Measurements from ENCODE around the gene MCF2L.

Gene MCF2L

GRCh38 chr13:113014752-113015745, 46.0 kb downstream of the MCF2L start:
- Mint-ChIP-seq H3K27me3 (ENCODE audit: low read depth) (no peaks in the 10 kb centered on the region), H3K27ac (no peak overlapping the region), H3K9me3 (peaks cover 4% of the 10 kb centered on the region), H3K4me1 (ENCODE audit: low read depth) (peaks cover 2% of the 10 kb centered on the region), H3K36me3 (ENCODE audit: low read depth) (peaks cover 2% of the 10 kb centered on the region), H3K4me3 (no peak overlapping the region)

DNA sequence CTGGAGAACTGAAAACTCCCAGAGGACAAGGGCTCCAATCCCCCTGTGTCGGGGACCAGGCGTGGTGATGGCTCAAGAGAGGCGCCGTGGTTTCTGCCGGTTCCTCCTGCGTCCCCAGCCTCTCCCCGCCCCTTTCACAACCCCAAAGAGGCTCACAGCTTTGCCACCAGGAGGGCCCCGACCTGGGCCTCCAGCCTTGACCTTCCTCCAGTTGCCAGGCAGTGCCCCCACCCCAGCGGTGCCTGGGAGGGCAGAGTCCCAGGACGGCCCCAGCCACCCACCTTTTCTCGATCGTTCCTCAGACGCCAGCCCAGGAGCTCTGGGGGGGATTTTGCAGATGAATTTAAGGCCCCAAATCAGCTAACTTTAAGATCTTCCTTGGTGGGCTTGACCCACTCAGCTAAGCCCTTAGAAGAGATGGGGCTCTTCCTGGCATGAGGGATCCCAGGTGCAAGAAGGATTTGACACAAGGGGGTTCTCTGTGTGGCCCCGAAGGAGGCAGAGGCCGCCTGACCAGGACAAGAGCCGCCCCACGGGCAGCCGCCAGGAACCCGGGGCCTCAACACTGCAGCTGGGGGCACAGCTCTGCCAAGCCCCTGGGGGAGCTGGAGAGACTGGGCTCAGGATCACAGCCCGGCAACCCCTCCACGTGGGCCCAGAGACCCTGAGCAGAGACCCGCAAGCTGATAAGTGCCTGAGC, 47.0 kb downstream of the MCF2L start:
- Mint-ChIP-seq H3K4me3 (no peak overlapping the region), H3K4me1 (ENCODE audit: low read depth) (peaks cover 2% of the 10 kb centered on the region), H3K36me3 (ENCODE audit: low read depth) (peaks cover 2% of the 10 kb centered on the region), H3K9me3 (peaks cover 4% of the 10 kb centered on the region), H3K27me3 (ENCODE audit: low read depth) (no peaks in the 10 kb centered on the region), H3K27ac (no peak overlapping the region)

DNA sequence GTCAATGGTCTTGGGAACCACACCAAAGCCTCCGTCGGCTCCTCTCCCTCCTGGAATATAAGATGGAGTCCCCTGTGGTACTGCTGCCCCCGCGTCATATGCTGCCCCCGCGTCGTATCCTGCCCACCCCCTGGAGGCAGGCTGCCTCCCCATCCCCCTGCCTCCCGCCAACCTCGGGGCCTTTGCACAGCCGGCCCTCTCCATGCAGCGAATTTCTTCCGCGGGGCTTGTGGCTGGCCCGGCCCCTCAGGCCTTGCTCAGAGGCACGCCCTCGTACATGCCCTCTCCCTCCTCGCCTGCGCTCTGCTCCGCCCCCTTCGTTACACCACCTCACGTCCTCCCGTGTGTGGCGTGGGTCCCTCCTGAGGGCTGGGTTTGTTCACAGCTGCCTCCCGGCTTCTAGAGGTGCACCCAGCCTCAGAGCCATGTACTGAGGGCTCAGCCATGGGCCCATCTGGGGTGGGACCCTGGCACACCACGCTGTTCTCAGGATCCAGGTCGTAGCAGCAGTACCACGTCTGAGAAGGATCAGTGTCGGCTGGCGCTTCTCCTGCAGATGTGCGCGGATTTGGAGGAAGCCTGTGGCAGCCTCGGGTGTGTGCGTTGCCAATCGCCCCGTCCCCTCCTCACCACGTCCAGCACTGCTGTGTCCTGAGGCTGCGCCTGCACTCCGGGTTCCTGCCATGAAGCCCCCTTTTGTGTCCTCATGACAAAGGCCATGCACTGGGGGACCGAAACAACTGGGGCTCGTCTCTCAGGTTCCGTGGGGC, 47.7 kb downstream of the MCF2L start:
- H3K4me1 Mint-ChIP-seq (ENCODE audit: low read depth): no peaks in the 10 kb centered on the region
- H3K27ac Mint-ChIP-seq: no peak overlapping the region
- no peaks in the 10 kb centered on the region for H3K27me3 Mint-ChIP-seq (ENCODE audit: low read depth)
- no peak overlapping the region for H3K4me3 Mint-ChIP-seq
- H3K9me3 Mint-ChIP-seq: no peaks in the 10 kb centered on the region
- no peaks in the 10 kb centered on the region for H3K36me3 Mint-ChIP-seq (ENCODE audit: low read depth)

DNA sequence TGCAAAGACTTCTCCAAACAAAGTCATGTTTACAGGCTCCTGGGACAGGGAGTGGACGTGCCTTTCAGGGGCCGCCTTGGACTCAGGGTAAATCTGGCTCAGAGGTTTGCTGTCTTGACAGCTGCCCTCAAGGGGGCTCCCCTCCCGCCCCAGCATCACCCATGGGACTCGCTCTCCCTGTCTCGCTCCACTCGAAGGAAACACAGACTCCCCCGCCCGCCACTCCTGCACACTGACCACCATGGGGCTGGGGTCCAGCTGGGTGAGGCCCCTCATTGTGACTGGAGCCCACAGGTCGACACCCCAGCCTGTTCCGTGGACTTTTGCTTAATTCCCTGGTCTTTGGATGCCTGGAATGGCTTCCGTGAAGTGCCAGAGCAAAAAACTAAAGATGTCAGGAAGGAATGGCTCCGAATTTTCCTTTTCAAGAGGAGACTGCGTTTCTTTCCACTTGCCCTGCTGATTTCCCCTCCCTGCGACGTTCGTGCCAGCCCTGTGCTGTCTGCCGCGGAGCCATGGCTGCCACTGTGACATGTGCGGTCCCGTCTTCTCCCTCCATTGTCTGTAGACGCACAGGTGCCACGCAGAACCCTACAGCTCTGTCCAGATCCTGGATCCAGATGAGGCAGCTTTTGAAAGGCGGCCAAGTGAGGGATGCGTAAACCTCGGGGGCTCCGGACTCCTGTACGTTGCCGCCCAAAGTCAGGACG, 48.6 kb downstream of the MCF2L start:
- H3K4me1 Mint-ChIP-seq (ENCODE audit: low read depth): no peaks in the 10 kb centered on the region
- H3K4me3 Mint-ChIP-seq: no peak overlapping the region
- H3K27me3 Mint-ChIP-seq (ENCODE audit: low read depth): no peaks in the 10 kb centered on the region
- no peak overlapping the region for H3K27ac Mint-ChIP-seq
- H3K36me3 Mint-ChIP-seq (ENCODE audit: low read depth): no peaks in the 10 kb centered on the region
- H3K9me3 Mint-ChIP-seq: no peaks in the 10 kb centered on the region

DNA sequence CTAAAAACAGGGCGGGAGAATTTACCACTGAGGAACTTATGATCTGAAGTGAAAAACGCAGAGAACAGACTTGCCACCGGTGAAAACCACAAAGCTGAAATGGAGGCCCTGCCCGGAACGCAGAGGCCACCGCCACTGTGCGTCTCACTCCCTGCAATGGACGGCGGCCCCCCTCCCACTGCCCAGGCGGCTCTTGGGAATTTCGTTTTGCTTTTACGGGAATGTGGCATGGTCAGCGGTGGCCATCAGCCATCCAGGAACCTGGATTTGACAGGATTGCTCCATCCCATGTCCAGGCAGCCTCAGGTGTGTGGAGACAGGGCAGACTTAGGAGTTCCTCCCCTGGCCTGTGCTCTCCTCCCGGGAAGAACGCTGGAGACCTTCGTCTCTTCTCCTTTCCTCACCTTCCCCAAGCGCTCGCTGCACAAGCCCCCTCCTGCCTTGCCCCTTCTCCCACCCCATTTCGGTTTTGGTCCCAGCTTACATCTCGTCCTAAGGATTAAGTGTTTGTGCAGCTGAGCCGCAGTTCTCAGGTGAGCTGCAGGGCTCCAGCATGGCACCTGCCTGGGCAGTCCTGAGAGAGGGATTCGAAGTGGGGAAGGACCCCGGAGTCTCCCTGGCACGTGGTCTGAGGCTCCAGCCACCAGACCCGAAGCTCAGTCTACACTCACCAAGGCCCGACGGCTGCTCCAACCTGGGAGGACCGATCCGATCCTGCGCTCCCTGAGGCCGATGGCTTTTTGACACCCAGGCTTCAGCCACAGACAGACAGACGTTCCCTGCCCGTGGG, 49.9 kb downstream of the MCF2L start:
- H3K9me3 Mint-ChIP-seq: no peaks in the 10 kb centered on the region
- no peak overlapping the region for H3K27ac Mint-ChIP-seq
- H3K4me1 Mint-ChIP-seq (ENCODE audit: low read depth): no peaks in the 10 kb centered on the region
- no peaks in the 10 kb centered on the region for H3K36me3 Mint-ChIP-seq (ENCODE audit: low read depth)
- H3K4me3 Mint-ChIP-seq: no peak overlapping the region
- no peaks in the 10 kb centered on the region for H3K27me3 Mint-ChIP-seq (ENCODE audit: low read depth)

GRCh38 chr13:113020323-113021080, 51.5 kb downstream of the MCF2L start:
- Mint-ChIP-seq H3K4me3 (no peak overlapping the region), H3K9me3 (no peaks in the 10 kb centered on the region)

GRCh38 chr13:113021391-113021790, 52.4 kb downstream of the MCF2L start:
- Mint-ChIP-seq H3K36me3 (ENCODE audit: low read depth) (no peaks in the 10 kb centered on the region), H3K27me3 (ENCODE audit: low read depth) (no peaks in the 10 kb centered on the region), H3K4me3 (no peak overlapping the region), H3K27ac (no peak overlapping the region), H3K9me3 (no peaks in the 10 kb centered on the region), H3K4me1 (ENCODE audit: low read depth) (no peaks in the 10 kb centered on the region)

More at GRCh38 chr13:113020323-113021080, 51.5 kb downstream of the MCF2L start:
- no peaks in the 10 kb centered on the region for H3K27me3 Mint-ChIP-seq (ENCODE audit: low read depth)
- no peaks in the 10 kb centered on the region for H3K4me1 Mint-ChIP-seq (ENCODE audit: low read depth)
- H3K27ac Mint-ChIP-seq: no peak overlapping the region
- H3K36me3 Mint-ChIP-seq (ENCODE audit: low read depth): no peaks in the 10 kb centered on the region

GRCh38 chr13:113021811-113022210, 52.8 kb downstream of the MCF2L start:
- H3K9me3 Mint-ChIP-seq: no peaks in the 10 kb centered on the region
- H3K4me3 Mint-ChIP-seq: no peak overlapping the region
- no peaks in the 10 kb centered on the region for H3K27me3 Mint-ChIP-seq (ENCODE audit: low read depth)
- no peak overlapping the region for H3K27ac Mint-ChIP-seq
- no peaks in the 10 kb centered on the region for H3K4me1 Mint-ChIP-seq (ENCODE audit: low read depth)
- H3K36me3 Mint-ChIP-seq (ENCODE audit: low read depth): no peaks in the 10 kb centered on the region

DNA sequence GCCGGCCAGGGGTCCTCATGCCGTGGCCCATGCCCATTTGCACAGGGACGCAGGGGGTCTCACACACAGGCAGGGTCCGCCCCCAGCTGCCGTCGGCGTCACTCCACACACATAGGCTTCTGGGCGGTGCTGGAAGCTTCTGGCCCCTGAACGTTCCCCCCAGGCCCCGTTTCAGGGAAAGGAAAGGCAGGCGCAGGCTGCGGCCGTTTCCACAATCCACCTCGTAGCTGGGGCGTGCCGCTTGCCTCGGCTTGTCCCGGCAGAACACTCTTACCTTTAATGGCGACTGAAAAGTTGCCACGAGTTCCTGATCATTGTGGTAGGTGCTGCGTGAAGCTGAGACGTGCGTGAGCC, 53.4 kb downstream of the MCF2L start:
- Mint-ChIP-seq H3K27ac (no peak overlapping the region), H3K9me3 (no peaks in the 10 kb centered on the region), H3K4me3 (no peak overlapping the region), H3K4me1 (ENCODE audit: low read depth) (no peaks in the 10 kb centered on the region), H3K36me3 (ENCODE audit: low read depth) (no peaks in the 10 kb centered on the region), H3K27me3 (ENCODE audit: low read depth) (no peaks in the 10 kb centered on the region)

DNA sequence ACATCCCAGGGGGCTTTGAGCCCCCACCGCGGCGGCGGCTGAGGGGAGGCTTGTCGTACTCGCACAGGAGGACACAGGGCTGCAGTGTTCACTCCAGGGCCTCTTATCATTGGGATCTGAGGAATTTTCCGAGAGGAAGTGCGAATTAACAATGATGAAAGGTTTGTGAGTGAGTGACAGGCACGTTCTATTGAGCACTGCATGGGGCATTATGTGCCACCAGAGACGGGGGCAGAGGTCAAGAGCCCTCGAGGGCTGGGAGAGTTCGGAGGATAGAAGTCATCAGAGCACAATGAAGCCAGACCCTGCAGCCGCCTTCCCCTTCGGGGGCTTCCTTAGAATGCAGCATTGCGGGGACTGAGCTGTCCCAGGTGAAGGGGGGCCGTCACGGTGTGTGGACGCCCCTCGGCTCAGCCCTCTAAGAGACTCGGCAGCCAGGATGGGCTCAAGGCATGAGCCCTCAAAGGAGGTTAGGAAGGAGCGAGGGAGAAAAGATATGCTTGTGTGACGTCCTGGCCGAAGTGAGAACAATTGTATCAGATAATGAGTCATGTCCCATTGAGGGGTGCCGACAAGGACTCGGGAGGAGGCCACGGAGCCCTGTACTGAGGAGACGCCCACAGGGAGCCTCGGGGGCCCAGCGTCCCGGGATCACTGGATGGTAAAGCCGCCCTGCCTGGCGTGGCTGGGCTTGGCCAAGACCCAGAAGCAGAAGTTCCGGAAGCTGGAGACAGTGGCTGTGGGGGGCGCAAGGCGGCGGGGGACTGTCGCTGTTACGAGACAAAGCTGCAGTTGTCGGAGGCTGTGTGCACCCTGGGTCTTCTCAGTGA, 53.9 kb downstream of the MCF2L start:
- Mint-ChIP-seq H3K4me3 (no peak overlapping the region), H3K27me3 (ENCODE audit: low read depth) (no peaks in the 10 kb centered on the region), H3K36me3 (ENCODE audit: low read depth) (no peaks in the 10 kb centered on the region), H3K27ac (no peak overlapping the region), H3K4me1 (ENCODE audit: low read depth) (no peaks in the 10 kb centered on the region), H3K9me3 (no peaks in the 10 kb centered on the region)

GRCh38 chr13:113023694-113024430, 54.8 kb downstream of the MCF2L start:
- no peak overlapping the region for H3K4me3 Mint-ChIP-seq
- no peaks in the 10 kb centered on the region for H3K4me1 Mint-ChIP-seq (ENCODE audit: low read depth)
- no peak overlapping the region for H3K27ac Mint-ChIP-seq

GRCh38 chr13:113024466-113024865, 55.5 kb downstream of the MCF2L start:
- no peak overlapping the region for H3K27ac Mint-ChIP-seq
- no peak overlapping the region for H3K4me3 Mint-ChIP-seq
- H3K9me3 Mint-ChIP-seq: no peaks in the 10 kb centered on the region
- H3K27me3 Mint-ChIP-seq (ENCODE audit: low read depth): no peaks in the 10 kb centered on the region
- H3K36me3 Mint-ChIP-seq (ENCODE audit: low read depth): no peaks in the 10 kb centered on the region
- no peaks in the 10 kb centered on the region for H3K4me1 Mint-ChIP-seq (ENCODE audit: low read depth)

More at GRCh38 chr13:113023694-113024430, 54.8 kb downstream of the MCF2L start:
- H3K36me3 Mint-ChIP-seq (ENCODE audit: low read depth): no peaks in the 10 kb centered on the region
- H3K9me3 Mint-ChIP-seq: no peaks in the 10 kb centered on the region
- H3K27me3 Mint-ChIP-seq (ENCODE audit: low read depth): no peaks in the 10 kb centered on the region
